Subcutaneous adipose tissue (tissue), 4 donors: ENCODE data around the gene CHD2. TPM values are rescaled to one million over a fixed set of nuclear protein-coding genes. Genes with fewer than 3 reads are reported as not detected.

Experiments
- CTCF ChIP-seq: fragments of 450-650 bp; IDR thresholded peaks from one replicate; pipeline ENCODE4 v1.5.1; 2016; ENCODE audit warnings: low read depth, mild to moderate bottlenecking, control low read depth, antibody characterized with exemption, moderate library complexity
- total RNA-seq, 4 donors: library from RNA; depleted of rRNA; stranded (reverse); fragments of >200 nt; gene quantifications; one replicate each; pipeline ENCODE4 v1.1.0, GENCODE V29; 2016

The CHD2 gene
- total RNA-seq, 4 donors from 2014 or later, result 115 to 142 (median 128) TPM

GRCh38 chr15:93067649-93068085, 167.5 kb downstream of the CHD2 start:
- TF ChIP-seq CTCF, result no peak

- no peak for TF ChIP-seq CTCF
These were observed 168.6 kb downstream of the CHD2 start for GRCh38 chr15:93068581-93069199.

GRCh38 chr15:93070132-93070531, 170.0 kb downstream of the CHD2 start:
- TF ChIP-seq CTCF, result no peak

GRCh38 chr15:93070551-93071296, 170.6 kb downstream of the CHD2 start:
- no peak for TF ChIP-seq CTCF

GRCh38 chr15:93071469-93071936, 171.4 kb downstream of the CHD2 start:
- TF ChIP-seq CTCF, result no peak

GRCh38 chr15:93072011-93072410, 171.9 kb downstream of the CHD2 start:
- TF ChIP-seq CTCF, result no peak
